ENCODE results near the gene IL18.
A peak's percentile ranks its signal among the peaks of the same experiment; 100 is the strongest.
"Not testable (repeated sequence)": the region's sequence is repeated elsewhere in the genome, so short reads cannot be mapped to it uniquely, and the experiment has no call there.

IL18 gene

GRCh38 chr11:112163875-112164685, at the start of gene IL18:
TSS of gene IL18 (minus strand) at chr11:112164094. CDS start at chr11:112155053, 9,041 bp downstream.
- DNase-seq: no peak

GRCh38 chr11:112212710-112213109, 48.8 kb upstream of the IL18 start:
- no peak for DNase-seq

- DNase-seq: no peak
These were observed 48.4 kb upstream of the IL18 start for GRCh38 chr11:112212290-112212689.

GRCh38 chr11:112211536-112211935, 47.6 kb upstream of the IL18 start:
- no peak for DNase-seq

- DNase-seq: no peak
These were observed 47.0 kb upstream of the IL18 start for GRCh38 chr11:112210890-112211289.

- DNase-seq: no peak
These were observed 42.2 kb upstream of the IL18 start for GRCh38 chr11:112206071-112206470.

GRCh38 chr11:112200252-112200651, 36.4 kb upstream of the IL18 start:
- no peak for DNase-seq

- DNase-seq: not testable (repeated sequence)
These were observed 35.2 kb upstream of the IL18 start for GRCh38 chr11:112199101-112199500.

- no peak for DNase-seq
These were observed 32.7 kb upstream of the IL18 start for GRCh38 chr11:112196519-112197087.

GRCh38 chr11:112195951-112196351, 32.1 kb upstream of the IL18 start:
- DNase-seq: no peak

- not testable (repeated sequence) for DNase-seq
These were observed 31.2 kb upstream of the IL18 start for GRCh38 chr11:112195113-112195512.

GRCh38 chr11:112186304-112186703, 22.4 kb upstream of the IL18 start:
- no peak for DNase-seq

GRCh38 chr11:112185883-112186282, 22.0 kb upstream of the IL18 start:
- DNase-seq: no peak

- no peak for DNase-seq
These were observed 19.0 kb upstream of the IL18 start for GRCh38 chr11:112182867-112183266.

GRCh38 chr11:112179601-112180000, 15.7 kb upstream of the IL18 start:
- no peak for DNase-seq

- DNase-seq: no peak
These were observed 15.0 kb upstream of the IL18 start for GRCh38 chr11:112178936-112179335.

- no peak for DNase-seq
These were observed 14.5 kb upstream of the IL18 start for GRCh38 chr11:112178428-112178827.

GRCh38 chr11:112177589-112177988, 13.7 kb upstream of the IL18 start:
- no peak for DNase-seq

GRCh38 chr11:112176077-112176476, 12.2 kb upstream of the IL18 start:
- DNase-seq: no peak

GRCh38 chr11:112175599-112175952, 11.7 kb upstream of the IL18 start:
- DNase-seq: no peak

GRCh38 chr11:112174789-112175598, 11.1 kb upstream of the IL18 start, which contains the start of gene BCO2:
TSS of gene BCO2 (plus strand) at chr11:112175512. CDS start at chr11:112175602, 90 bp downstream.
- peak; percentile 67 to 72 for DNase-seq

GRCh38 chr11:112173152-112173551, 9.3 kb upstream of the IL18 start:
- DNase-seq: no peak

GRCh38 chr11:112172362-112172994, 8.6 kb upstream of the IL18 start:
- no peak for DNase-seq
